ENCODE measurements around the gene PPY. TPM values are rescaled to one million over a fixed set of nuclear protein-coding genes. Genes with fewer than 3 reads are reported as not detected.

Gene PPY
- total RNA-seq, 2 experiments from 2014 or later: not detected

DNA sequence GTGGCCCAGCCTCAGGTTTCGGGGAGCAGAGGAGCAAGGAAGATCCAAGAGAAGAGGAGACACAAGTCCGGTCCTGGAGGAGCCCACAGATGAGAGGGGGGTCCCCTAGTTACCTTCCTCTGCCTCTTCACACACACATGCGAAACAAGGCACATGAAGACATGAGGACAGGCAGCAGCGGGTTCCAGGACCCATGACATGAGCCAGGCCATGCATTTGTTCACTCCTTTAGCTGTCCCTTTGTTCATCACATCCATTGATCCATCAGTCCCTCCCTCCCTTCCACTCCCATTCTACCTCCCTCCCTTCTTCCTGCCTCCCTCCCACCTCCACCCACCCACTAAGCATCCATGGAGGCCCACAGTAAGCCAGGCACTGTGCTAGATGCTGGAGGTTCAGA is 9.4 kb downstream of the PPY start:
- Mint-ChIP-seq H3K27ac (no peak overlapping the region), H3K27me3 (peaks cover 9% of the 10 kb centered on the region), H3K4me1 (ENCODE audit: low read depth) (peaks cover 15% of the 10 kb centered on the region), H3K4me3 (no peak overlapping the region), H3K36me3 (ENCODE audit: low read depth) (no peaks in the 10 kb centered on the region), H3K9me3 (no peaks in the 10 kb centered on the region)
- intact Hi-C loops (cut with DNase I, micrococcal nuclease): no loop called here
- no peak overlapping the region for H3K27ac ChIP-seq (ENCODE audit: low read depth in 1 of 2, low read length in 2 of 2)
- DNase-seq (no peak), ATAC-seq (ENCODE audit: poor library complexity) (no peak)
- no peaks in the 10 kb centered on the region for H3K27me3 ChIP-seq (ENCODE audit: control insufficient read depth in 1 of 2, insufficient read depth in 2 of 2, low read length in 2 of 2)
- H3K36me3 ChIP-seq (ENCODE audit: insufficient read depth, low read length): no peaks in the 10 kb centered on the region
- CTCF ChIA-PET: no interaction called here
- POLR2A ChIA-PET: no interaction called here
- TF ChIP-seq CTCF (IDR thresholded peaks at IDR 0.05): no peak
- peaks cover 11% of the 10 kb centered on the region for H3K4me1 ChIP-seq (ENCODE audit: insufficient read depth, low read length)
- no peak overlapping the region for H3K4me3 ChIP-seq (ENCODE audit: low read length)
- H3K9me3 ChIP-seq (ENCODE audit: control insufficient read depth in 1 of 2, insufficient read depth in 1 of 2, low read length in 2 of 2): no peaks in the 10 kb centered on the region

DNA sequence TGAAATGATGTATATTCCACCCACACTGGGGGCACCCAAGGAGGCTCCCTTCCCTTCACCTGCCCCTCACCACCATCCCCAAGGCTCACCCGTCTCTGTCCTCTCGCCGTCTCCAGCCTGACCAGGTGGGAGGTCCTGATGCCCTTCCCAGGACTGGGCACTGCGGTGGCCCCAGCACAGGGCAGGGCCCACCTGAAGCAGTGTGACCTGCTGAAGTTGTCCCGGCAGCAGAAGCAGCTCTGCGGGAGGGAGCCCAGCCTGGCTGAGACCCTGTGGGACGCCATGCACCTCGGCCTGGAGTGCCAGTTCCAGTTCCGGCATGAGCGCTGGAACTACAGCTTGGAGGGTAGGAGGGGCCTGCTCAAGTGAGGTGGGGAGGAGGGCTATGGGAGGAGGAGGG is 9.9 kb downstream of the PPY start:
- Mint-ChIP-seq H3K9me3 (no peaks in the 10 kb centered on the region), H3K4me3 (no peak overlapping the region), H3K27me3 (peaks cover 8% of the 10 kb centered on the region), H3K36me3 (ENCODE audit: low read depth) (no peaks in the 10 kb centered on the region), H3K4me1 (ENCODE audit: low read depth) (peaks cover 20% of the 10 kb centered on the region), H3K27ac (no peak overlapping the region)
- POLR2A ChIA-PET: no interaction called here
- H3K27ac ChIP-seq (ENCODE audit: low read depth in 1 of 2, low read length in 2 of 2): no peak overlapping the region
- peaks cover 10% of the 10 kb centered on the region for H3K4me1 ChIP-seq (ENCODE audit: insufficient read depth, low read length)
- no peaks in the 10 kb centered on the region for H3K9me3 ChIP-seq (ENCODE audit: control insufficient read depth in 1 of 2, insufficient read depth in 1 of 2, low read length in 2 of 2)
- CTCF ChIA-PET: no interaction called here
- ATAC-seq (ENCODE audit: poor library complexity) (no peak), DNase-seq (no peak)
- H3K27me3 ChIP-seq (ENCODE audit: control insufficient read depth in 1 of 2, insufficient read depth in 2 of 2, low read length in 2 of 2): no peaks in the 10 kb centered on the region
- no peak for TF ChIP-seq CTCF (IDR thresholded peaks at IDR 0.05)
- H3K4me3 ChIP-seq (ENCODE audit: low read length): no peak overlapping the region
- intact Hi-C loops (cut with DNase I, micrococcal nuclease): no loop called here
- no peaks in the 10 kb centered on the region for H3K36me3 ChIP-seq (ENCODE audit: insufficient read depth, low read length)

- Mint-ChIP-seq H3K4me3 (no peak overlapping the region), H3K9me3 (no peaks in the 10 kb centered on the region), H3K27me3 (no peaks in the 10 kb centered on the region), H3K36me3 (ENCODE audit: low read depth) (no peaks in the 10 kb centered on the region), H3K27ac (no peak overlapping the region), H3K4me1 (ENCODE audit: low read depth) (peaks cover 23% of the 10 kb centered on the region)
- H3K27me3 ChIP-seq (ENCODE audit: control insufficient read depth in 1 of 2, insufficient read depth in 2 of 2, low read length in 2 of 2): peaks cover 0 to 4% of the 10 kb centered on the region in 2 experiments
- no peak for TF ChIP-seq CTCF (IDR thresholded peaks at IDR 0.05)
- no peak for ATAC-seq (ENCODE audit: poor library complexity)
- H3K9me3 ChIP-seq (ENCODE audit: control insufficient read depth in 1 of 2, insufficient read depth in 1 of 2, low read length in 2 of 2): no peaks in the 10 kb centered on the region
- peaks cover 17% of the 10 kb centered on the region for H3K4me1 ChIP-seq (ENCODE audit: insufficient read depth, low read length)
- POLR2A ChIA-PET: no interaction called here
- H3K4me3 ChIP-seq (ENCODE audit: low read length): no peak overlapping the region
- CTCF ChIA-PET: no interaction called here
- DNase-seq: no peak
- no peak overlapping the region for H3K27ac ChIP-seq (ENCODE audit: low read depth in 1 of 2, low read length in 2 of 2)
- intact Hi-C loops (cut with DNase I, micrococcal nuclease): no loop called here
- H3K36me3 ChIP-seq (ENCODE audit: insufficient read depth, low read length): no peaks in the 10 kb centered on the region
Measured at GRCh38 chr17:43931062-43931571, 11.2 kb downstream of the PPY start.
